Choroid plexus epithelial cell (primary cell): ENCODE measurements around the gene SLX9.

Experiments used
- DNase-seq: peaks from one replicate; pipeline ENCODE4 v3.0.0-alpha.2; 2010; ENCODE audit warnings: low read depth
- H3K4me3 ChIP-seq: 2 replicates; pipeline ENCODE4 v1.5.1; 2011; ENCODE audit warnings: low read depth, mild to moderate bottlenecking, control low read depth, low read length, moderate library complexity
- TF ChIP-seq, protein P1 (sequence below): conservative IDR thresholded peaks from 2 replicates; pipeline ENCODE4 v1.5.1; 2011; ENCODE audit warnings: low read depth, mild to moderate bottlenecking, control low read depth, inconsistent platforms, low read length, moderate library complexity

The SLX9 gene, protein sequence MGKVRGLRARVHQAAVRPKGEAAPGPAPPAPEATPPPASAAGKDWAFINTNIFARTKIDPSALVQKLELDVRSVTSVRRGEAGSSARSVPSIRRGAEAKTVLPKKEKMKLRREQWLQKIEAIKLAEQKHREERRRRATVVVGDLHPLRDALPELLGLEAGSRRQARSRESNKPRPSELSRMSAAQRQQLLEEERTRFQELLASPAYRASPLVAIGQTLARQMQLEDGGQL

DNA sequence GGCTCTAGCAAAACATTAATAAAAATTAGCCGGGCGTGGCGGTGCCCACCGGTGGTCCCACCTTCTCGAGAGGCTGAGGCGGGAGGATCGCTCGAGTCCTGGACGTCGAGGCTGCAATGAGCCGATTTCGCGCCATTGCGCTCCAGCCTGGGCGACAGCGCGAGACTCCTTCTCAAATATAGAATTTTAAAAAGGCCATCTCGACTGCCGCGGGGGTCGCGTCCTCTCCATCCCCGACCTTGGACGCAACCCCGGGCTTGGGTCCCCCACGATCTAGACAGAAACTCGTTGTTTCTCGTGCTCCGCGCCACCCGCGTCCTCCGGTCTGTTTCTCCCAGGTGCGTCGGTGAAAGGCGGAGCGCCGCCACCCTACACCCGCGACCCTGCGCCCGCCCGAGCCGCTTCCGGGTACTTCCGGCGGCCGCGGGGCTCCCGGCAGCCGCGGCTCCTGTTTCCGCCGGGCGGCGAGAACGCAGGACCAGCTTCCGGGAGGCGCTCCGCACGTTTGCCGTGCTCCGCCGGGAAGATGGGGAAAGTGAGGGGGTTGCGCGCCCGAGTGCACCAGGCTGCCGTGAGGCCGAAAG, at the start of gene SLX9:
Gene SLX9, plus strand, starts transcription at position 498 of the 584 bp plus-strand sequence. Its CDS starts 29 bp downstream, at position 527.
- peak; percentile 74 for DNase-seq
- TF ChIP-seq, protein P1, sequence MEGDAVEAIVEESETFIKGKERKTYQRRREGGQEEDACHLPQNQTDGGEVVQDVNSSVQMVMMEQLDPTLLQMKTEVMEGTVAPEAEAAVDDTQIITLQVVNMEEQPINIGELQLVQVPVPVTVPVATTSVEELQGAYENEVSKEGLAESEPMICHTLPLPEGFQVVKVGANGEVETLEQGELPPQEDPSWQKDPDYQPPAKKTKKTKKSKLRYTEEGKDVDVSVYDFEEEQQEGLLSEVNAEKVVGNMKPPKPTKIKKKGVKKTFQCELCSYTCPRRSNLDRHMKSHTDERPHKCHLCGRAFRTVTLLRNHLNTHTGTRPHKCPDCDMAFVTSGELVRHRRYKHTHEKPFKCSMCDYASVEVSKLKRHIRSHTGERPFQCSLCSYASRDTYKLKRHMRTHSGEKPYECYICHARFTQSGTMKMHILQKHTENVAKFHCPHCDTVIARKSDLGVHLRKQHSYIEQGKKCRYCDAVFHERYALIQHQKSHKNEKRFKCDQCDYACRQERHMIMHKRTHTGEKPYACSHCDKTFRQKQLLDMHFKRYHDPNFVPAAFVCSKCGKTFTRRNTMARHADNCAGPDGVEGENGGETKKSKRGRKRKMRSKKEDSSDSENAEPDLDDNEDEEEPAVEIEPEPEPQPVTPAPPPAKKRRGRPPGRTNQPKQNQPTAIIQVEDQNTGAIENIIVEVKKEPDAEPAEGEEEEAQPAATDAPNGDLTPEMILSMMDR, result no peak
- peak within 1 kb of the TSS; percentile 91 for H3K4me3 ChIP-seq

DNA sequence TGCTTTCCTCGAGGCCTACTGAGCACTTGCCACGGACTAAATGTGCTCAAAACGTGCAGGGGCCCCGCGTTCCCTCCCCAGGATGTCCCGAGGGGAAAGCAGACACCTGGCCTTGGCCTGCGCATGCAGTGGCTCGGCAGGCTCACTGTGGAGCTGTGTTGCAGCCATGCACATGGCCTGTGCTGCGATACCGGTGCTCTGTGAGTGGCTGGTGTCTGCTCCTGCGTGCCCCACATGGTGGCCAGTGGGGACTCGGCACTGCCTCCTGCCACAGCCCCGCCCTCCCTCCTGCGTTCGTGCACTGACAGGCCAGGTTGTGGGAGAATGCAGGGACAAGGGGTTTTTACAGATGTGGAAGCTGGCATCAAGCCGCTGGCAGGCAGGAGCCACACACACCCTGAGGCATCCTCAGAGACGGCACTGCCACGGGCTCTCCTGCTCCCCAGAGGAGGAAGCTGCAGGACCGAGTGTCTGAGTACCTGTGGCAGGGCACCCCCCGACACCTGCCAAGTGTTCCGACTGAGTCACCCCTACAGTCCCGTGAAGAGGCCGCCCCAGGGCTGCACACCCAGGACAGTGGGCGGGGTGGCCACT, 49.4 kb upstream of the SLX9 start:
- no peak overlapping the region for H3K4me3 ChIP-seq
- TF ChIP-seq, protein P1, result no peak
- no peak for DNase-seq

DNA sequence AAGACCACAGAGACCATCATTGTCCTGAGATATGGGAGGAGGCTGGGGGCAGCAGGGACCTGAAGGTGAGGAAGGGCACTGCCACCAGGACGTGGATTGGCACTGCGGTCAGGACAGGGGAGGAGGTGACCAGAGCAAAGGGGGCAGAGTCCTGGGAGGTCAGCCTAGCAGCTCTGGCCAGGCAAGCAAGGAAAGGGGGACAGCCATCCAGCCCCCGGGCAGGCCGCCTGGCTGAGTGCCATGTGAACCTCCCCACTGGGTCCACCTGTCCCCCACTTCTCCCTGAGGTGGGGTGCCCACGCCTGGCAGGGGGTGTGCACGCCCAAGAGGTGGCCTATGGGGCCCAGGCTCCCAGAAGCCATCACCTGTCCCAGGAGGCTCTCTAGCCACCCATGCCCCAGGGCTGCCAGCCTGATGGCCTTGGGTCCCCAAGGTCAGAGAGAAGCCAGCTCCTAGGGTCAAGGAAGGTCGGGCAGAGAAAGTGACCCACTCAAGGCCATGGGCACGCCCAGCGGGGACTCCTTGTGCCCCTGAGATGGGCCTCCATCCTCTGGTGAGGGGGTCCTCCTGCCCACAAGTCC, 48.8 kb upstream of the SLX9 start:
- TF ChIP-seq, protein P1, result no peak
- H3K4me3 ChIP-seq, result no peak overlapping the region
- DNase-seq, result no peak

DNA sequence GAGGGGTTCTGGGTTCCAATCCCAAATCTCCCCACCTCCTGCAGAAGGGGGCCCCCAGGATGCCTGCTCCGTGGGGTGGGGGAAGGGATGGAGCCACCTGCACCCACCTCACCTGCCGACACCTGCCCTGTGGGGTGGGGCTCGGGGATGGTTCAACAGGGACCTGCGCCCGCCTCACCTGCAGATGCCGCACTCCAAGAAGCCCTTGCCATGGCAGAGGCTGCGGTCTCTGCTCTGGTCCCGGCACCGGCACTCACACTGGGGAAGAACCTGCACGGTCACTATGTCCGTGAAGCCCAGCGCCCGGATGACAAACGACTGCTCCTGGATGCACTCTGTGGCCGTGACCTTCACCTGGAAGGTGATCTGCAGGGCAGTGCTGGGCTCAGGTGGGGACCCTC, 48.2 kb upstream of the SLX9 start:
- no peak for DNase-seq
- H3K4me3 ChIP-seq, result no peak overlapping the region
- TF ChIP-seq, protein P1, result no peak

DNA sequence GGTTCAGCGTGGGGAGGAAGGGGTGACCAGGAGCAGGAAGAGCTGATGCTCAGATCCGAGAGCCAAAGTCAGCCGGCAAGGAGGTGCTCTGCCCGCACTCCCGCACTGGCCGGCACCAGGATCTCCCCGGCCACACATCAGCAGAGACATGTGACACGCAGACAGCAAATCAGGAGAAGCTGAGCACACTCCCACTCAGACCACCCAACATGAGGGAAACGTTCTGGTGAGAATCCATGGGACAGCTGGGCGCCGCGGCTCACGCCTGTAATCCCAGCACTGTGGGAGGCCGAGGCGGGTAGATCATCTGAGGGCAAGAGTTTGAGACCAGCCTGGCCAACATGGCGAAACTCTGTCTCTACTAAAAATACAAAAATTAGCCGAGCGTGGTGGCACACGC, 47.7 kb upstream of the SLX9 start:
- TF ChIP-seq, protein P1, result no peak
- H3K4me3 ChIP-seq, result no peak overlapping the region
- no peak for DNase-seq

DNA sequence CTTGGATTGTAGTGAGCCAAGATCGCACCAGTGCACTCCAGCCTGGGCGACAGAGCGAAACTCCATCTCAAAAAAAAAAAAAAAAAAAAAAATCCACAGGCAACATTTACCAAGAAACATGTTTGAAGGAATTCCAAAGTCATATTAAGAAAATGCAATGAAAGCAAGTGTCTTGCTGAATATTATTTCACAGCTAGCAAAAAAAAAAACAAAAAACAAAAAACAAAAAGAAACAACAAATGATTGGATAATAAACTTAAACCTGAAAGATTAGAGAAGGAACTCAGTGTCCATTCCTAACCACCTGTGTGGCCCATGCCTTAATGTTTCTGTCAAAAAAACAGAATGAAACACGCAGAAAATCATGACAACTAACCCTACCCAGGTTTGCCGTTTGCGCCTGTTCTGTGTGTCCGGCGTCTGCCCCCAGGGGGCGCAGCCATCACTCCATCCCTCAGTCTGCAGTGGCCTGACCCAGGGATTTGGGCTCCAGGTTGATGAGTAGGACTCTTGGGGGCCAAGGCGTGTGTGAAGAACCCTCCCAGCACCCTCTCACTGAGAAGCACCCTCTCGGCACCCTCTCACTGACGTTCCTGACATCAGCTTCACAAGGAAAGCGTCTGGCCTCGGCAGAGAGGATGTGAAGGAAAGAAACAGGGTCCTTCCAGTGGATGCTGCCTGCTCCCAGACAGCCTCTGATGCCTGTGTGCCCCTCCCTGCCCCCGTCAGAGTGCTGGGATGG, 47.1 kb upstream of the SLX9 start:
- no peak overlapping the region for H3K4me3 ChIP-seq
- DNase-seq, result peak; percentile 62
- TF ChIP-seq, protein P1, result peak; percentile 98
